ENCODE results near the gene CCDC50. TPM values are rescaled to one million over a fixed set of nuclear protein-coding genes. Genes with fewer than 3 reads are reported as not detected.

Gene CCDC50
- total RNA-seq, 1 experiment from 2014 or later, result 80.9 TPM

GRCh38 chr3:191345334-191345733, 16.1 kb downstream of the CCDC50 start:
- H3K27me3 ChIP-seq (ENCODE audit: low read length), result no peaks in the 10 kb centered on the region
- BruUV-seq (replicated peaks), result no TSS peak
- no peak overlapping the region for H3K4me3 ChIP-seq (ENCODE audit: low read length)
- H3K4me1 ChIP-seq (ENCODE audit: insufficient read depth, low read length), result peaks cover 58% of the 10 kb centered on the region
- DNase-seq (no peak), ATAC-seq (no peak)
- ChIA-PET CTCF (no interaction called here), POLR2A (ENCODE audit: unreplicated experiment) (no interaction called here)
- peaks cover 12% of the 10 kb centered on the region; the same call in 1 of the 2 replicates for H4K20me1 ChIP-seq (ENCODE audit: low read length)
- H3K4me2 ChIP-seq (ENCODE audit: low read length), result no peak overlapping the region
- TF ChIP-seq EZH2 (IDR thresholded peaks at IDR 0.05; ENCODE audit: low read length, unreplicated experiment) (no peak), EZH2phosphoT487 (IDR thresholded peaks at IDR 0.05; ENCODE audit: borderline replicate concordance, low read length) (no peak)
- TF ChIP-seq, protein P1, sequence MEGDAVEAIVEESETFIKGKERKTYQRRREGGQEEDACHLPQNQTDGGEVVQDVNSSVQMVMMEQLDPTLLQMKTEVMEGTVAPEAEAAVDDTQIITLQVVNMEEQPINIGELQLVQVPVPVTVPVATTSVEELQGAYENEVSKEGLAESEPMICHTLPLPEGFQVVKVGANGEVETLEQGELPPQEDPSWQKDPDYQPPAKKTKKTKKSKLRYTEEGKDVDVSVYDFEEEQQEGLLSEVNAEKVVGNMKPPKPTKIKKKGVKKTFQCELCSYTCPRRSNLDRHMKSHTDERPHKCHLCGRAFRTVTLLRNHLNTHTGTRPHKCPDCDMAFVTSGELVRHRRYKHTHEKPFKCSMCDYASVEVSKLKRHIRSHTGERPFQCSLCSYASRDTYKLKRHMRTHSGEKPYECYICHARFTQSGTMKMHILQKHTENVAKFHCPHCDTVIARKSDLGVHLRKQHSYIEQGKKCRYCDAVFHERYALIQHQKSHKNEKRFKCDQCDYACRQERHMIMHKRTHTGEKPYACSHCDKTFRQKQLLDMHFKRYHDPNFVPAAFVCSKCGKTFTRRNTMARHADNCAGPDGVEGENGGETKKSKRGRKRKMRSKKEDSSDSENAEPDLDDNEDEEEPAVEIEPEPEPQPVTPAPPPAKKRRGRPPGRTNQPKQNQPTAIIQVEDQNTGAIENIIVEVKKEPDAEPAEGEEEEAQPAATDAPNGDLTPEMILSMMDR (conservative IDR thresholded peaks at IDR 0.05; ENCODE audit: low read depth, low read length), result no peak
- no peak overlapping the region for H3K27ac ChIP-seq (ENCODE audit: low read length)
- no peaks in the 10 kb centered on the region for H3K9me2 ChIP-seq (replicated peaks; ENCODE audit: low read length)
- H3F3A ChIP-seq (ENCODE audit: low read length, unreplicated experiment), result no peaks in the 10 kb centered on the region
- H3K36me3 ChIP-seq (ENCODE audit: low read depth, low read length), result no peaks in the 10 kb centered on the region
- H3K9me3 ChIP-seq (ENCODE audit: low read length), result no peaks in the 10 kb centered on the region
- intact Hi-C loops (cut with micrococcal nuclease), result no loop called here
- H2AFZ ChIP-seq (ENCODE audit: low read length), result no peak overlapping the region
- no peak overlapping the region for H3K9ac ChIP-seq (ENCODE audit: low read length)
- peaks cover 98% of the 10 kb centered on the region for H3K79me2 ChIP-seq (ENCODE audit: low read length)

GRCh38 chr3:191347228-191347627, 18.0 kb downstream of the CCDC50 start:
- H3K4me3 ChIP-seq (ENCODE audit: low read length), result no peak overlapping the region
- peaks cover 26% of the 10 kb centered on the region; the same call in 1 of the 2 replicates for H4K20me1 ChIP-seq (ENCODE audit: low read length)
- H3K4me2 ChIP-seq (ENCODE audit: low read length), result no peak overlapping the region
- no peak for ATAC-seq
- intact Hi-C loops (cut with micrococcal nuclease), result no loop called here
- no peaks in the 10 kb centered on the region for H3K9me2 ChIP-seq (replicated peaks; ENCODE audit: low read length)
- no peak overlapping the region for H3K9ac ChIP-seq (ENCODE audit: low read length)
- CTCF ChIA-PET, result no interaction called here
- H3K79me2 ChIP-seq (ENCODE audit: low read length), result peaks cover 98% of the 10 kb centered on the region
- H3K27me3 ChIP-seq (ENCODE audit: low read length), result no peaks in the 10 kb centered on the region
- H3K4me1 ChIP-seq (ENCODE audit: insufficient read depth, low read length), result peaks cover 69% of the 10 kb centered on the region
- POLR2A ChIA-PET (ENCODE audit: unreplicated experiment), result no interaction called here
- no peaks in the 10 kb centered on the region for H3K9me3 ChIP-seq (ENCODE audit: low read length)
- H3F3A ChIP-seq (ENCODE audit: low read length, unreplicated experiment), result no peaks in the 10 kb centered on the region
- no peaks in the 10 kb centered on the region for H3K36me3 ChIP-seq (ENCODE audit: low read depth, low read length)
- no peak for TF ChIP-seq EZH2 (IDR thresholded peaks at IDR 0.05; ENCODE audit: low read length, unreplicated experiment)
- TF ChIP-seq, protein P1 (conservative IDR thresholded peaks at IDR 0.05; ENCODE audit: low read depth, low read length), result no peak
- TF ChIP-seq EZH2phosphoT487 (IDR thresholded peaks at IDR 0.05; ENCODE audit: borderline replicate concordance, low read length), result no peak
- no TSS peak for BruUV-seq (replicated peaks)
- DNase-seq, result no peak
- no peak overlapping the region for H3K27ac ChIP-seq (ENCODE audit: low read length)
- H2AFZ ChIP-seq (ENCODE audit: low read length), result no peak overlapping the region

GRCh38 chr3:191348098-191348497, 18.9 kb downstream of the CCDC50 start:
- DNase-seq (no peak), ATAC-seq (no peak)
- Histone ChIP-seq H3K36me3 (ENCODE audit: low read depth, low read length) (no peaks in the 10 kb centered on the region), H3F3A (ENCODE audit: low read length, unreplicated experiment) (no peaks in the 10 kb centered on the region), H3K27me3 (ENCODE audit: low read length) (no peaks in the 10 kb centered on the region), H3K9me2 (replicated peaks; ENCODE audit: low read length) (no peaks in the 10 kb centered on the region), H3K4me1 (ENCODE audit: insufficient read depth, low read length) (peaks cover 69% of the 10 kb centered on the region), H3K4me2 (ENCODE audit: low read length) (no peak overlapping the region), H3K9ac (ENCODE audit: low read length) (no peak overlapping the region), H2AFZ (ENCODE audit: low read length) (no peak overlapping the region), H3K27ac (ENCODE audit: low read length) (no peak overlapping the region), H4K20me1 (ENCODE audit: low read length) (peaks cover 27% of the 10 kb centered on the region), H3K9me3 (ENCODE audit: low read length) (no peaks in the 10 kb centered on the region), H3K79me2 (ENCODE audit: low read length) (peaks cover 98% of the 10 kb centered on the region), H3K4me3 (ENCODE audit: low read length) (no peak overlapping the region)
- BruUV-seq (replicated peaks), result no TSS peak
- ChIA-PET POLR2A (ENCODE audit: unreplicated experiment) (no interaction called here), CTCF (no interaction called here)
- intact Hi-C loops (cut with micrococcal nuclease), result no loop called here
- TF ChIP-seq EZH2phosphoT487 (IDR thresholded peaks at IDR 0.05; ENCODE audit: borderline replicate concordance, low read length) (no peak), EZH2 (IDR thresholded peaks at IDR 0.05; ENCODE audit: low read length, unreplicated experiment) (no peak)
- TF ChIP-seq, protein P1 (conservative IDR thresholded peaks at IDR 0.05; ENCODE audit: low read depth, low read length), result no peak
